BE2C (cell line): ENCODE data around the gene LCNL1.

Source experiments
- DNase-seq: peaks from one replicate; pipeline ENCODE4 v3.0.0-alpha.2; 2020
- H3K27me3 ChIP-seq: fragments of 250-450 bp; sonication (Bioruptor Pico); 2 replicates; pipeline ENCODE4 v1.5.1; 2020; ENCODE audit warnings: mild to moderate bottlenecking
- H3K36me3 ChIP-seq: fragments of 250-450 bp; sonication (Bioruptor Pico); 2 replicates; pipeline ENCODE4 v1.5.1; 2020; ENCODE audit warnings: mild to moderate bottlenecking
- H3K4me1 ChIP-seq: fragments of 250-450 bp; sonication (Bioruptor Pico); 2 replicates; pipeline ENCODE4 v1.5.1; 2020
- H3K4me3 ChIP-seq: 2 replicates; pipeline ENCODE4 v1.5.1; 2011; ENCODE audit warnings: low read depth, low read length
- H3K9me3 ChIP-seq: fragments of 250-450 bp; sonication (Bioruptor Pico); 2 replicates; pipeline ENCODE4 v1.5.1; 2020
- TF ChIP-seq, protein P1 (sequence below): IDR thresholded peaks from 2 replicates; pipeline ENCODE4 v1.5.1; 2012; ENCODE audit warnings: mild to moderate bottlenecking, low read depth, low read length

Gene LCNL1

GRCh38 chr9:137013571-137013940 lies 30.8 kb downstream of the LCNL1 start:
- DNase-seq = no peak
- Histone ChIP-seq H3K4me1 (no peaks in the 10 kb centered on the region), H3K4me3 (no peak overlapping the region), H3K9me3 (no peaks in the 10 kb centered on the region), H3K27me3 (no peaks in the 10 kb centered on the region), H3K36me3 (peaks cover 33% of the 10 kb centered on the region)
- TF ChIP-seq, protein P1, sequence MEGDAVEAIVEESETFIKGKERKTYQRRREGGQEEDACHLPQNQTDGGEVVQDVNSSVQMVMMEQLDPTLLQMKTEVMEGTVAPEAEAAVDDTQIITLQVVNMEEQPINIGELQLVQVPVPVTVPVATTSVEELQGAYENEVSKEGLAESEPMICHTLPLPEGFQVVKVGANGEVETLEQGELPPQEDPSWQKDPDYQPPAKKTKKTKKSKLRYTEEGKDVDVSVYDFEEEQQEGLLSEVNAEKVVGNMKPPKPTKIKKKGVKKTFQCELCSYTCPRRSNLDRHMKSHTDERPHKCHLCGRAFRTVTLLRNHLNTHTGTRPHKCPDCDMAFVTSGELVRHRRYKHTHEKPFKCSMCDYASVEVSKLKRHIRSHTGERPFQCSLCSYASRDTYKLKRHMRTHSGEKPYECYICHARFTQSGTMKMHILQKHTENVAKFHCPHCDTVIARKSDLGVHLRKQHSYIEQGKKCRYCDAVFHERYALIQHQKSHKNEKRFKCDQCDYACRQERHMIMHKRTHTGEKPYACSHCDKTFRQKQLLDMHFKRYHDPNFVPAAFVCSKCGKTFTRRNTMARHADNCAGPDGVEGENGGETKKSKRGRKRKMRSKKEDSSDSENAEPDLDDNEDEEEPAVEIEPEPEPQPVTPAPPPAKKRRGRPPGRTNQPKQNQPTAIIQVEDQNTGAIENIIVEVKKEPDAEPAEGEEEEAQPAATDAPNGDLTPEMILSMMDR = no peak

GRCh38 chr9:137014166-137014565 lies 31.4 kb downstream of the LCNL1 start:
- Histone ChIP-seq H3K27me3 (no peaks in the 10 kb centered on the region), H3K36me3 (peaks cover 33% of the 10 kb centered on the region), H3K9me3 (no peaks in the 10 kb centered on the region), H3K4me1 (no peaks in the 10 kb centered on the region), H3K4me3 (no peak overlapping the region)
- TF ChIP-seq, protein P1 = no peak
- DNase-seq = no peak

- Histone ChIP-seq H3K36me3 (peaks cover 33% of the 10 kb centered on the region), H3K27me3 (no peaks in the 10 kb centered on the region), H3K9me3 (no peaks in the 10 kb centered on the region), H3K4me1 (no peaks in the 10 kb centered on the region), H3K4me3 (no peak overlapping the region)
- DNase-seq = no peak
- TF ChIP-seq, protein P1 = no peak
Measured at GRCh38 chr9:137014776-137015539, 32.2 kb downstream of the LCNL1 start.

GRCh38 chr9:137015540-137015930 lies 32.7 kb downstream of the LCNL1 start:
- DNase-seq = no peak
- no peak overlapping the region for H3K4me3 ChIP-seq
- H3K9me3 ChIP-seq = no peaks in the 10 kb centered on the region
- no peaks in the 10 kb centered on the region for H3K4me1 ChIP-seq
- no peaks in the 10 kb centered on the region for H3K27me3 ChIP-seq
- peaks cover 33% of the 10 kb centered on the region for H3K36me3 ChIP-seq
- TF ChIP-seq, protein P1 = no peak

DNA sequence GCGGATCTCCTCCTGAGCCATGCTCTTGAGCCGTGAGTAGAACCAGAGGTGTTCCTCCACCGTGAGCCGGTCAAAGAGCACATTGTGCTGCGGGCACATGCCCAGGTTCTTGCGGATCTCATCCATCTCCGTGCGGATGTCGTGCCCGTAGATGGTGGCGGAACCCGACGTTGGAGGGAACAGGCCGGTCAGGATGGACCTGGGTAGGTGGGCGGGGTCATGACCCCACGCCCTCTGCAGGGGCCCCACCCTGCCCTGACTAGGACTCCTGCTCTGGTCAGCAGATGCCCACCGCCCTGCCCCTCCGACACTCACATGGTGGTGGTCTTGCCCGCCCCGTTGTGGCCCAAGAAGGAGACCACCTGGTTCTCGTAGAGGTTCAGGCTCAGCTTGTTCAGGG lies 33.2 kb downstream of the LCNL1 start:
- no peaks in the 10 kb centered on the region for H3K27me3 ChIP-seq
- peaks cover 33% of the 10 kb centered on the region for H3K36me3 ChIP-seq
- TF ChIP-seq, protein P1 = no peak
- no peaks in the 10 kb centered on the region for H3K9me3 ChIP-seq
- DNase-seq = no peak
- H3K4me1 ChIP-seq = no peaks in the 10 kb centered on the region
- no peak overlapping the region for H3K4me3 ChIP-seq

GRCh38 chr9:137016436-137016835 lies 33.6 kb downstream of the LCNL1 start:
- Histone ChIP-seq H3K4me3 (no peak overlapping the region), H3K27me3 (no peaks in the 10 kb centered on the region), H3K36me3 (peaks cover 33% of the 10 kb centered on the region), H3K4me1 (no peaks in the 10 kb centered on the region), H3K9me3 (no peaks in the 10 kb centered on the region)
- TF ChIP-seq, protein P1 = no peak
- no peak for DNase-seq
